Measurements from ENCODE around the gene PPFIA1.

DNA sequence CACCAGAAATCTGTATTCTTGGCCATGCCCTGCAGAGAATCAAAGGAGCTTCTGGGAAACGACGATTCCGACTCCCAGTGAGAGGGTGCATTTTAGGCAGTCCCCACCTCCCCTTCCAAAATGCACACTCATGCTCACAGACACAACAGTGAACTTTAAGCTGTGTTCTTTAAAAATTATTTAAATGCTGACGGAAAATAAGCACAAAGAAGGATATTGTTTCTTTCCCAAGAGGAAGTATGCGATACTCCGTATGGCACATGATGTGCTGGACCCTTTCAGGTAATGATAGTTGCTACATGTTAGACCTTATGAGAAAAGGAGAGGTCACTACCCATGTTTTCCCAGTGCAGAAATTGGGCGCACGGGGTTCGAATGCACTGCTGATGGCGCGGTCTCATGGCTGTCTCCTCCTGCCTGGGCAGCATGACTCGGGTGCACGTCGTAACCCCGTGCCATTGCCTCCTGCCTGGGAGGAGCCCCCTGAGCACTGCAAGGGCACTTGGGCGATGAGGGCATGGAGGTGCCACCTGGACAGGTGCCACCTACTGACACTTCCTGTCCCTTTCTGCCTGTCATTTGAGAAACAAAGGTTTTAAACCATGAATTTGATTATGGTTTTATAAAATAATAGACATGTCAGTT, 64.0 kb downstream of the PPFIA1 start:
- TF ChIP-seq POLR2A (IDR thresholded peaks at IDR 0.05), result no peak
- TF ChIP-seq, protein P1, sequence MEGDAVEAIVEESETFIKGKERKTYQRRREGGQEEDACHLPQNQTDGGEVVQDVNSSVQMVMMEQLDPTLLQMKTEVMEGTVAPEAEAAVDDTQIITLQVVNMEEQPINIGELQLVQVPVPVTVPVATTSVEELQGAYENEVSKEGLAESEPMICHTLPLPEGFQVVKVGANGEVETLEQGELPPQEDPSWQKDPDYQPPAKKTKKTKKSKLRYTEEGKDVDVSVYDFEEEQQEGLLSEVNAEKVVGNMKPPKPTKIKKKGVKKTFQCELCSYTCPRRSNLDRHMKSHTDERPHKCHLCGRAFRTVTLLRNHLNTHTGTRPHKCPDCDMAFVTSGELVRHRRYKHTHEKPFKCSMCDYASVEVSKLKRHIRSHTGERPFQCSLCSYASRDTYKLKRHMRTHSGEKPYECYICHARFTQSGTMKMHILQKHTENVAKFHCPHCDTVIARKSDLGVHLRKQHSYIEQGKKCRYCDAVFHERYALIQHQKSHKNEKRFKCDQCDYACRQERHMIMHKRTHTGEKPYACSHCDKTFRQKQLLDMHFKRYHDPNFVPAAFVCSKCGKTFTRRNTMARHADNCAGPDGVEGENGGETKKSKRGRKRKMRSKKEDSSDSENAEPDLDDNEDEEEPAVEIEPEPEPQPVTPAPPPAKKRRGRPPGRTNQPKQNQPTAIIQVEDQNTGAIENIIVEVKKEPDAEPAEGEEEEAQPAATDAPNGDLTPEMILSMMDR (IDR thresholded peaks at IDR 0.05), result no peak
